HG03457 (cell line): Measurements from ENCODE around the gene UBE2L3.
"Not testable (repeated sequence)": the region's sequence is repeated elsewhere in the genome, so short reads cannot be mapped to it uniquely, and the experiment has no call there.

ENCODE experiments used
- ATAC-seq: cut with Tn5 transposase; IDR thresholded peaks from one replicate; pipeline ENCODE4 v1.9.1; 2021; ENCODE audit warnings: moderate number of reproducible peaks; ENCODE audit not compliant: unreplicated experiment

UBE2L3 gene

DNA sequence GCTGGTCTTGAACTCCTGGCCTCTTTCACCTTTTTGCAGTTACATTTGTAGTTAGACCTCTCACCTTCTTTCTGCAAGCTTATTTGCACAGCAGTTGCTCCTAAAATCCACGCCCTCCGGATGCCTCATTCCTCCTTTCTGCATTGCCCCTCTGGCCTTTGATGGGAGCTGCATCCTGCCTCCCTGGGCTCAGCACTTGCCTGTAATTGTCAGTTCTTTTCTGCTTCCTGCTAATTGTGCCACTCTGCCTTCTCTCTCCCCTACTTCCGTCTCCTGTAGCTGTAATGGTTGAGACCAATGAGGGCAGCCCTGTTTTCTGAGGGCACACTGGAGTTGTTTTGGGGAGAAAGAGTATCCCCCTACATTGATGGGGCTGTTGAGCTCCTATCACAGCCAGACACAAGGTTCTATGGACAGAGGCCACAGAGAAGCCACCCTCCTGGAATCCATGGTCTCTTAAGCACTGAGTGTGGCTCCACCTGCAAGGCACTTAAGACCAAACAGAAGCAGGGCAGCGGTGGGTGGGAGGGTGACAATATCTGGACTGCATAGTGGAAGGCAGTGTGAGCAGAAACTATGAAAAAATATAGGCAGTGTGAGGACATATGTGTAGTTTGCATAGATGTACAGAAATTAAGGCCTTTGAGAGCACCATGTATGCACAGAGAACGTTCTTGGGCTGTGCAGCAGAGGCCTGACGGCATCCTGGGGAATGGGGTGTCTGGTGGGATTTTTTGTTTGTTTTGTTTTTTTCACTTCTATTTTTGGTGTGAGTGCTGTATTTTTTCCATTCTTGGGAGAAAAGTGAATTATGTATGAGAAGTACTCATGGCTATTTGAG is 31.8 kb downstream of the UBE2L3 start:
- ATAC-seq = no peak

DNA sequence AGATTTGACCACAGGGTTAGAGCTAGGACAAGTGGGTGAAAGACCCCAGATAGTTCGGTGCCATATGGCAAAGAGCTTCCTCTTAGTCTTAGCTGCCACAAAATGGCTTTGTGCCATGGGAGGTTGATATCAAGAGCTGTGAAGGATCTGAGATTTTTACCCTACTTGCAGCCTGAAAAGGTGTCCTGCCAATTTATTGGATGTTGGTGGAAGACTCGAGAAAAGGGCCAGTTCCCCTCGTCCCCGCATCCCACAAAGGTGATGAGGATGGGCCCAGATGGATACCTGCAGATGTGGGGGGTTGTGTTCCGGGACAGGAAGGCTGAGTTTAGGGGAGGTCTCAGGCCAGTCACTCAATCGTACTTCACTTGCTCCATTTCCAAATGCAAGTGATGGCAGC is 35.1 kb downstream of the UBE2L3 start:
- no peak for ATAC-seq

DNA sequence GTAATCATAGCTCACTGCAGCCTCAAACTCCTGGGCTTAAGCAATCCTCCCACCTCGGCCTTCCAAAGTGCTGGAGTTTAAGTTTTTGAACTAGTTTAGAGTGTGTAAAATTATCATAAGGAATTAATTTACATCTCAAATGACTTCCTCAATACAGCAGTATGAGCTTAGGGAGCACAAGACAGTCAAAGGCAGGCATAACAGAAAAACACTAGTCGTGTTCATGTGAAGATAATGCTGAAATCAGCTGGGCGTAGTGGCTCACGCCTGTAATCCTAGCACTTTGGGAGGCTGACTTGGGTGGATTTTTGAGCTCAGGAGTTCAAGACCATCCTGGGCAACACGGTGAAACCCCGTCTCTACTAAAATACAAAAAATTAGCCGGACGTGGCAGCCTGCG is 36.5 kb downstream of the UBE2L3 start:
- no peak for ATAC-seq

- ATAC-seq = no peak
These were observed 38.5 kb downstream of the UBE2L3 start for GRCh38 chr22:21605887-21606564.

- ATAC-seq = no peak
These were observed 39.3 kb downstream of the UBE2L3 start for GRCh38 chr22:21606775-21607174.

DNA sequence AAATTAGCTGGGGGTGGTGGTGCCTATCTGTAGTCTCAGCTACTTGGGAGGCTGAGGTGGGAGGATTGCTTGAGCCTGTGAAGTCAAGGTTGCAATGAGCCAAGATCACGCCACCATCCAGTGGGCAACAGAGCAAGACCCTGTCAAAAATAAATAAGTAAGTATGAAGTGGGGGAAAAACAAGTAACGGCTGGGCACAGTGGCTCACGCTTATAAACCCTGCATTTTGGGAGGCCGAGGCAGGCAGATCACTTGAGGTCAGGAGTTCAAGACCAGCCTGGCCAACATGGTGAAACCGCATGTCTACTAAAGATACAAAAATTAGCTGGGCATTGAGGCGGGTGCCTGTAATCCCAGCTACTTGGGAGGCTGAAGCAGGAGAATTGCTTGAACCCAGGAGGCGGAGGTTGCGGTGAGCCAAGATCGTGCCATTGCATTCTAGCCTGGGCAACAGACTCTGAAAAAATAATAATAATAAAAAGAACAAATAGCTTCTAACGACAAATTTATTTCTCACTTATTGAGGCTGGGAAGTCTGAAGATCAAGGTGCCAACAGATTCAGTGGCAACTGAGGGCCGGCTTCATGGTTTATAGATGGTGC is 42.1 kb downstream of the UBE2L3 start:
- ATAC-seq = not testable (repeated sequence)

DNA sequence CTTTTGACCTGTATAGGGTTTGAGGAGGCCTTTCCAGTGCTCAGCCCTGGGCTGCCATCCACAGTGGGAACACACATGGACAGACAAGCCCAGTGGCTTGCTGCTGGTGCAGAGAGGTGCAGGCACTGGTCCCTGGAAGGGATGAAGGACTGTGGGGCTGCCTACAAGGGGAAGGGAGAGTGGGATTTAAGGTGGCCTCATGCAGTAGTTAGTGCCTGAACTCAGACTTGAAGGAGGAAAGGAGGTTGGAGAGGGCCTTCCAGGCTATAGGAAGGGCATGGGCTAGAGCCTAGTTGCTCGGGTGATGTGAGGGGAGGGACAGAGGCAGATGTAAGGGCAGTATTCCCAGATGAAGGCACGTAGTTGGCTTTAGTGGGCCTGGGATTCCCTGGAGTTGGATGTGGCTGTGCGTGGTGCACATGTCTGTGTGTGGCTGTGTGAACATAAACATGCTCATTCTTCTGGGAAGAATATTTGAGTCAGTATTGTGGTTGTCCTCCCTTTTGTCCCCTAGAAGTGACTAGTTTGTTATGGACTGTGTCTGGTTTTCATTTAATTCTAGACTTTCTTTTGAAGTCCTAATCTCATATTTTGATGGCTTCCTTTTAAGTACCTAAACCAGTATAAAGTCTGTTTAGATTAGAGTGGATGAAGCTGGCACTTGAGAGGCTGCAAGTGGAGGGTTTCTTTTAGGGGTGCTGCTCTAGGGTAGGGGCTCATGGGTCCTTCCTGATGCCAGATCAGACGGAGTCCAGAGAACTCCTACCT is 43.9 kb downstream of the UBE2L3 start:
- no peak for ATAC-seq

- ATAC-seq = no peak
These were observed 45.3 kb downstream of the UBE2L3 start for GRCh38 chr22:21612858-21613257.

GRCh38 chr22:21613553-21614233 is 46.2 kb downstream of the UBE2L3 start:
- no peak for ATAC-seq

DNA sequence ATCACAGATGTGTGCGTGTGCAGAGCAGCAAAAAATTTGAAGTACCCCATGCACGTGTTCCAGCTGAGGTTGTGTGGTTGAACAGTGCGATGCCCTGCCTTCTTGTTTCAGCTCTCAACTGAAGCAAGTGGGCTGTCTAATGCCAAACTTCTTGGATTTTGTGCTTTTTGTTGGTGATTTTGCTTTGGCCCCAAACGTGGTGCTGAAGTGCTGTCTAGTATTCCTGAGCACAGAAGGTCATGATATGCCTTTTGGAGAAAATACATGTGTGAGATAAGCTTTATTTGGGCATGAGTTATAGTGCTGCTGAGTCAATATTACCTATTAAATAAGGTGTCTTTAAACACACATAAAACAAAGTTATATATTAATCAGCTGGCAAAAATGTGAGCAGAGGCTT is 48.2 kb downstream of the UBE2L3 start:
- no peak for ATAC-seq

GRCh38 chr22:21617337-21617736 is 49.8 kb downstream of the UBE2L3 start:
- ATAC-seq = not testable (repeated sequence)

DNA sequence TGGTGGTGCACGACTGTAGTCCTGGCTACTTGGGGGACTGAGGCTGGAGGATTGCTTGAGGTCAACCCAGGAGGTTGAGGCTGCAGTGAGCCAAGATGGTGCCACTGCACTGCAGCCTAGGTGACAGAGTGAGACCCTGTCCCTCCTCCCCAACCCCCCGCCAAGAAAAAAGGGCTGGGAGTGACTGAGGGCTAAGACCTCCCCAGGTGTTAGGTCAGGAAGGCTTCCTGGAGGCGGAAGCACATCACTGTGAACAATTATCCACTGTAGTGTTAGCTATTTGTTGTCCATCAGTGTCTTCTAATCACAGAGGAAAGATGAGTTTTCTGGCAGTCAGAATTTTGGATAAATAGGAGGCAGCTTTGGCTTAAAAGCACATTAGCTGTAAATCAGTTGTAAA is 53.5 kb downstream of the UBE2L3 start:
- ATAC-seq = no peak

DNA sequence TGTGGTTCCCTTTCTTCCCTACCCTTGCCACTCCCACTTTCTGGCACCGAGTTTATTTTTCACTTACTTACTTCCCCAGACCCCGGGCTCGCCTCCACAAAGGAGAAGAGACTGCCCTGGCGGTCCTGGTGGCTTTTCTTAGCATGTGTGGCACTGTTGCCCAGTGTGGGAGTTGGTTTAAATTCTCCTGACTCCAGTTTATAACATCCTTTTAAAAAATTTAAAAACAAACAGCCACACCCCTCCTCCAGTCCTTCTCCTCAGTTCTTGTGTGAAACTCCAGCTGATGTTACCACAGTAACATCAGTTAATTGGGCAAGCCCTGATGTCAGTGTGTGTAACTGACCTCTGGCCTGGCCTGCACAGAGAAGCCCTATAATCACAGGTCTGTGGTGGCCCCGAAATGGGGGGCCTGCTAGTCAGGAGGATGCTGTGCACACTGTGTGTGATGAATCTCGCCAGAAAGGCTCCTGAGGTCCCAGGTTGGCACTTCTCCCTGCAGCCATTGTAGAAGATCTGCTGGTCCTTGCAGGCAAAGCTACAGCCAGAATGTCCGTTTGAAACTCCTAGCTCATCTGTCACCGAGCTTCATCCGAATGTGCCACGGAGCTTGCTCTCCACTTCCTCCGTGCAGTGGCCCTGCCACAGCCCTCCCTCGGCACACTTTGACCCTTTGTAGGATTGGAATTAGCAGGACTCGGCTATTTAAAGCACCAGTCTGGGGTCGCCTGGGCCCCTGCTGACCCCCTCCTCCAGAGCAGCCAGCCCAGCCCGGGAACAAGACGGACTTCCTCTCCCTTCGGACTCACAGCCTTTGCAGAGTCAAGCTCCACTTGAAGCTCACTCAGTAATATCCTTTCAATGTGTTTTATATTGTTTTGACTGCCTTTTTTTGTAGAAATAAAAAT is 54.8 kb downstream of the UBE2L3 start:
- ATAC-seq = no peak

DNA sequence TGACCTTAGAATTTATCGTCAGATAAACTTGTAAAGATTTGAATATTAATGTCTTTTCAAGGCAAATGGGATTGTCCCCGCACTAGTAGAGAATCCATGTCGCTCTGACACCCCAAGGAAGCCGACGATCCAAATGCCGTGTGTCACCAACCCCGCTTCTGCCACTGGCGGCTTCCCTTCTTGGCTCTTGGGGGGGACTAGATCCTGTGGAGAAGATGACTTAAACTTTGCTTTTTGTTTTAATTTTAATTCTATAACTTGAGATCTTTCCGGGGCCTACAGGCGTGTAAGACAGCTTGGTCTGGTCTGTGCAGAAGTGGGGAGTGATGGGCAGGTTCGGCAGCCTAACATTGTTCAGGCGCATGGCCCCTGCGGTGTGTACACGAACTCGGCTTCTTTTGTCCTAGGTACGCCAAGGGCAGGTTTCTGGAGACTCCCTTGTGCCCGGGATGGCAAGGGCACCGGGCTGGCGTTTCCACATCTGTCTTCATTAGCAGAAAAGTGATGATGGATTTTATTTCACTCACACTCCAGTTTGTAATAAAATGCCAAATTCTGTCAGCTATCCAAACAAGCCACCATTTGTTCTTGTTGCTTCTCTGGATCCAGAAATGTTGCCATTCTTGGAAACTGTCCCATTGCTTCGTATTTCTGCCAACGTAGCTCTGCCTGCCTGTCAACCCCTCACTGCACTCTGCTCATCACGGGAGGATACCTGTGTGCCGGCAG is 55.6 kb downstream of the UBE2L3 start:
- no peak for ATAC-seq

DNA sequence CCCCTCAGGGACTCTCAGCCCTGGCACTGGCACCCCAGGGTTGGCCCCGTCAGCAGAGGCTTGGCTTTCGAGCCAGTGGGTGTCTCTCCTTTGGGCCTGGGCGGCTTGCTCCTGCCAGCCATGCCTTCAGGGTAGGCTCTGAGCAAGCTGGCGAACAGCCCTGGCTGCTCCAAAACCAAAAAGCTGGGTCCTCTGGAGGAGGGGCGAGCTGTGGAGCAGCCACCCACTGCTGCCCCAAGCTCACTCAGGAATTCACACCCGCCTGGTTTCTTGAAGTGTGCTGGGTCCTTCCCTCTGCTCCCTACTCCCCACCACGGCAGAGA is 56.1 kb downstream of the UBE2L3 start:
- ATAC-seq = no peak

DNA sequence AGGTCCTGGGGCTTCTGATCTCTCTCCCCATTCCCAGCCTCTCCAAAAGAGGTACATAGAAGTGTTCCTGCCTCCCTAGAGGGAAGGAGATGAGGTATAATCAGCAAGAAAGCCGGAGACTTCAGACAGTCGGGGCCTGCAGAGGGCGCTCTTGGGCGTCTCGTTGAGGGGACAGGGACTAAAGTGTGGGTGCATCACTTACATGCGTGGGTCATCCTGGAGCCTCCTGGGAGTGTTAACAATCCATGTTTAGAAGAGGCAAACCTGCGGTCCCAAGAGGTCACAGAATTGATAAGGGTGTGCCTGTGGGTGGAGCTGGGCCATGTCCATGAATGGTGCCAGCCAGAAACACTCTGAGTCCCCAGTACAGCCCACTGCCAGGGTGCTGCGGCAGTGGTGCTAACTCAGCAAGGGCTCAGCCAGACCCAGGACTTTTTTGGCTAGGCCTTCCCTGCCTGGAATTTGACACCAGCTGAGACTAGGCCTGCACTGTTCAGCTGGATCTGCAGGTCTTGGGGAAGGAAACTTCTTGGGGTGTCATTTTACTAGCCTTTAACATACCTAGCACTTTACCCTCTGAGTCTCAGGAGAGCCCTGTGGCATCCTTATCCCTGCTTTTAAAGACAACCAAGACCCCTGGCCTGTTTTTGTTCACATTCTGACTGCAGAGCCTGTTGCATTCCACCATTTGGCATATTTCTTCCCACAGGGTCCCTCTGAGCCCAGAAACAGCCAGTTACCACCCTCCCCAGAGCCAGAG is 56.8 kb downstream of the UBE2L3 start:
- ATAC-seq = no peak

DNA sequence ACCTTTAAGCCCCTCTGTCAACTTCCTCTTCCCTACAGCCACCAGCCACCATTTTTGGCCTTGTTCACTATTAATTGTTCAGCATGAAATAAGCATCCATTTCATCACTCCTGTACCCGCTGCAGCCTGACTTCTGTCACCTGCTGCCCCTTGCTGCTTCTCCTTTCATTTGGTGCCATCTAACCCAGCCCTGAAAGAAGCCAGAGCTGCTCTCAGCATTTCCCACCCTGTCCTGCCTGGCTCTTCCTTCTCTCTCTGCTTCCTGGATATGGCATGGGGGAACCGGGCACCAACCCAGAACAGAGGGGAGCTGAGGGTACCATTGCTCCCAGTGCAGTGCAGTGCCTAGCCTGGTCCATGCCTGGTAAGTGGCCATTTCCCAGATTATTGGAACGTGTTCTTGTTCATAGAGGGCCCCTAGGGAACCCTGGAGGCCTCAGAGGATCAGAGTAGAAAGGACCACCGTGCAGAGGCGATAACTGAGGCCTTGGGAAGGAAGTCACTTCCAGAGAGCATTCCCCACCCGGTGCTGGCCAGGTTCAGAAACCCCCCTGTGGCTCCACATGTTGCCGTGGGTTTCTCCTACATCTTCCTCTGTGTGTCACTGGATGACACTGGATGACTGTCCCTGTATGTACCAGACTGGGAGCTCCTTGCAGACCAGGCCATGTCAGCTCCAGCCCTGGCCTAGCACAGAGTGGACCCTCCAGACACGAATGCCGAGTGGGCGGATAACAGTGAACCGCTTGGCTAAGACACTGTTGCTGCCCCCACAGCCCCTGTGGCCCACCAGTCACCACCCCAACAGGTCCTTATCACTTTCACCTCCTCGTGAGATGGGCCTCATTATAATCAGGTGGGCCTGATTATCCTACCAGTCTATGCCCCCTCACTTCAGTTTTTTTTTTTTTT is 57.6 kb downstream of the UBE2L3 start:
- no peak for ATAC-seq
